ENCODE data around the gene FAF1. TPM values are rescaled to one million over a fixed set of nuclear protein-coding genes. Genes with fewer than 3 reads are reported as not detected.

FAF1 gene
- total RNA-seq, 4 donors from 2014 or later: 39.7 to 60.6 (median 42.9) TPM

- intact Hi-C loops (cut with DNase I): no loop called here
- Histone ChIP-seq H3K4me3 (no peak overlapping the region), H3K4me1 (no peaks in the 10 kb centered on the region), H3K9me3 (no peaks in the 10 kb centered on the region), H3K36me3 (peaks cover 18 to 51% (median 32%) of the 10 kb centered on the region in 4 donors), H3K27ac (replicated peaks in 1 of 4) (no peak overlapping the region), H3K27me3 (no peaks in the 10 kb centered on the region)
- no peak for DNase-seq (ENCODE audit: extremely low spot score)
- no peak for TF ChIP-seq EP300 (IDR thresholded peaks at IDR 0.05)
- 85% methylated on average over 6 of the region's 6 CpGs for WGBS
These were observed 518.9 kb downstream of the FAF1 start for GRCh38 chr1:50441183-50441582.

- no peak overlapping the region for H3K4me3 ChIP-seq
- no peak for DNase-seq (ENCODE audit: extremely low spot score)
- H3K27ac ChIP-seq (replicated peaks in 1 of 4): no peak overlapping the region
- no peaks in the 10 kb centered on the region for H3K9me3 ChIP-seq
- no peaks in the 10 kb centered on the region for H3K4me1 ChIP-seq
- TF ChIP-seq CTCF (IDR thresholded peaks at IDR 0.05) (no peak), EP300 (IDR thresholded peaks at IDR 0.05) (no peak), POLR2AphosphoS5 (IDR thresholded peaks at IDR 0.05) (no peak), POLR2A (IDR thresholded peaks at IDR 0.05; ENCODE audit: low read depth) (no peak)
- H3K36me3 ChIP-seq: peaks cover 18 to 51% (median 32%) of the 10 kb centered on the region in 4 donors
- H3K27me3 ChIP-seq: no peaks in the 10 kb centered on the region
- intact Hi-C loops (cut with DNase I): no loop called here
These were observed 521.1 kb downstream of the FAF1 start for GRCh38 chr1:50438945-50439344.

GRCh38 chr1:50436489-50436888 is 523.6 kb downstream of the FAF1 start:
- 88% methylated on average over 6 of the region's 6 CpGs for WGBS
- intact Hi-C loops (cut with DNase I): no loop called here
- no peaks in the 10 kb centered on the region for H3K4me1 ChIP-seq

GRCh38 chr1:50430010-50430405 is 530.1 kb downstream of the FAF1 start:
- intact Hi-C loops (cut with DNase I): no loop called here
- 18% methylated on average over 5 of the region's 5 CpGs for WGBS
- TF ChIP-seq CTCF (IDR thresholded peaks at IDR 0.05) (no peak), EP300 (IDR thresholded peaks at IDR 0.05) (no peak), POLR2A (IDR thresholded peaks at IDR 0.05; ENCODE audit: low read depth) (no peak), POLR2AphosphoS5 (IDR thresholded peaks at IDR 0.05) (no peak)

More at GRCh38 chr1:50436489-50436888, 523.6 kb downstream of the FAF1 start:
- DNase-seq (ENCODE audit: extremely low spot score): no peak
- peaks cover 15 to 40% (median 27%) of the 10 kb centered on the region in 4 donors for H3K36me3 ChIP-seq
- H3K4me3 ChIP-seq: no peak overlapping the region
- H3K27ac ChIP-seq (replicated peaks in 1 of 4): no peak overlapping the region
- TF ChIP-seq POLR2A (IDR thresholded peaks at IDR 0.05; ENCODE audit: low read depth) (no peak), POLR2AphosphoS5 (IDR thresholded peaks at IDR 0.05) (no peak), CTCF (IDR thresholded peaks at IDR 0.05) (no peak), EP300 (IDR thresholded peaks at IDR 0.05) (no peak)
- H3K27me3 ChIP-seq: peaks cover 0 to 13% (median 4%) of the 10 kb centered on the region in 4 donors
- H3K9me3 ChIP-seq: no peaks in the 10 kb centered on the region

GRCh38 chr1:50427818-50428779 is 532.0 kb downstream of the FAF1 start:
- Histone ChIP-seq H3K27me3 (peaks cover 0 to 97% (median 82%) of the 10 kb centered on the region in 4 donors), H3K4me3 (no peak overlapping the region), H3K36me3 (no peaks in the 10 kb centered on the region), H3K9me3 (no peaks in the 10 kb centered on the region), H3K4me1 (peaks cover 25 to 56% (median 48%) of the 10 kb centered on the region in 4 donors), H3K27ac (replicated peaks in 1 of 4) (no peak overlapping the region)
- WGBS: 5% methylated on average over 28 of the region's 35 CpGs
- no peak for DNase-seq (ENCODE audit: extremely low spot score)
- intact Hi-C loops (cut with DNase I): no loop called here
- TF ChIP-seq POLR2A (IDR thresholded peaks at IDR 0.05; ENCODE audit: low read depth) (no peak), EP300 (IDR thresholded peaks at IDR 0.05) (no peak), CTCF (IDR thresholded peaks at IDR 0.05) (no peak), POLR2AphosphoS5 (IDR thresholded peaks at IDR 0.05) (no peak)

More at GRCh38 chr1:50430010-50430405, 530.1 kb downstream of the FAF1 start:
- H3K27me3 ChIP-seq: peaks cover 0 to 78% (median 64%) of the 10 kb centered on the region in 4 donors
- H3K27ac ChIP-seq (replicated peaks in 1 of 4): no peak overlapping the region
- no peaks in the 10 kb centered on the region for H3K9me3 ChIP-seq
- DNase-seq (ENCODE audit: extremely low spot score): no peak
- no peak overlapping the region for H3K4me3 ChIP-seq
- H3K36me3 ChIP-seq: no peaks in the 10 kb centered on the region
- peaks cover 9 to 37% (median 29%) of the 10 kb centered on the region in 4 donors for H3K4me1 ChIP-seq

Measured in esophagus muscularis mucosa (tissue), 4 donors.